SJCRH30 (cell line): ENCODE measurements around the gene CD84. TPM values are rescaled to one million over a fixed set of nuclear protein-coding genes. Genes with fewer than 3 reads are reported as not detected.
"Not testable (repeated sequence)": the region's sequence is repeated elsewhere in the genome, so short reads cannot be mapped to it uniquely, and the experiment has no call there.

Experiments used
- DNase-seq, 2 experiments: peaks; one replicate each; pipeline ENCODE4 v3.0.0-alpha.2; 2015 to 2020
- H3K27ac ChIP-seq: fragments of 250-450 bp; sonication (Bioruptor Pico); 2 replicates; pipeline ENCODE4 v1.5.1; 2020; ENCODE audit warnings: mild to moderate bottlenecking, moderate library complexity
- H3K27me3 ChIP-seq: fragments of 250-450 bp; sonication (Bioruptor Pico); 2 replicates; pipeline ENCODE4 v1.5.1; 2020; ENCODE audit warnings: mild to moderate bottlenecking, moderate library complexity
- H3K36me3 ChIP-seq: fragments of 250-450 bp; sonication (Bioruptor Pico); 2 replicates; pipeline ENCODE4 v1.5.1; 2020; ENCODE audit warnings: mild to moderate bottlenecking, moderate library complexity
- H3K4me1 ChIP-seq: fragments of 250-450 bp; sonication (Bioruptor Pico); 2 replicates; pipeline ENCODE4 v1.5.1; 2020; ENCODE audit warnings: mild to moderate bottlenecking, moderate library complexity
- H3K4me3 ChIP-seq: fragments of 250-450 bp; sonication (Bioruptor Pico); 2 replicates; pipeline ENCODE4 v1.5.1; 2020; ENCODE audit warnings: mild to moderate bottlenecking, moderate library complexity
- H3K9me3 ChIP-seq: fragments of 250-450 bp; sonication (Bioruptor Pico); replicated peaks from 2 replicates; pipeline ENCODE4 v1.5.1; 2020; ENCODE audit warnings: mild to moderate bottlenecking, moderate library complexity
- total RNA-seq: library from RNA; depleted of rRNA; stranded (reverse); fragments of >200 nt; shearing (Covaris generic); gene quantifications from 2 replicates; pipeline ENCODE4 v1.2.3, GENCODE V29; 2014

Gene CD84
- total RNA-seq, 1 experiment from 2014 or later, result not detected

- DNase-seq, result no peak
- Histone ChIP-seq H3K36me3 (no peaks in the 10 kb centered on the region), H3K27me3 (no peaks in the 10 kb centered on the region), H3K4me3 (no peak overlapping the region), H3K4me1 (no peaks in the 10 kb centered on the region), H3K27ac (no peak overlapping the region), H3K9me3 (peaks cover 1% of the 10 kb centered on the region; the same call in 1 of the 2 replicates)
Measured at GRCh38 chr1:160567858-160568682, 11.2 kb downstream of the CD84 start.

DNA sequence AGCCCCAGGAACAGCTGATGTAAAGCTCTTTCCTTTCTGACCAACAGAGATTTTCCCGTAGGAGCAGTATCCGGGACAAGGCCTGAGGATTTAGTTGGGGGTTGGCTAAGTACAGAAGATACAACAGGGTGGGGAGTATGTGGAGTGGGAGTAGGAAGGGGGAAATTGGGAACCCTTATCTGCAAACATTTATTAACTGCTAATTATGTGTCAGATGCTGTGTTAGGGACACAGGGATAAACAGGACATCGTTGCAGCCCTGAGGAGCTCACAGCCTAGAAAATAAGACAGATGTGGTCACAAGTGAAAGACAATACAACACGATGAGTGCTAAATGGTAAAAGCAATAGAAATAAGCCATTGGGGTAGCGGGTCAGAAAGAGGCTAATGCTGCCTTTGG is 12.0 kb downstream of the CD84 start:
- H3K4me1 ChIP-seq, result no peaks in the 10 kb centered on the region
- no peak overlapping the region for H3K4me3 ChIP-seq
- H3K36me3 ChIP-seq, result no peaks in the 10 kb centered on the region
- peaks cover 3% of the 10 kb centered on the region; the same call in 1 of the 2 replicates for H3K9me3 ChIP-seq
- H3K27me3 ChIP-seq, result no peaks in the 10 kb centered on the region
- DNase-seq, result no peak
- H3K27ac ChIP-seq, result no peak overlapping the region

- no peak overlapping the region for H3K27ac ChIP-seq
- no peaks in the 10 kb centered on the region for H3K4me1 ChIP-seq
- H3K4me3 ChIP-seq, result no peak overlapping the region
- no peaks in the 10 kb centered on the region for H3K36me3 ChIP-seq
- H3K27me3 ChIP-seq, result no peaks in the 10 kb centered on the region
- DNase-seq, result no peak
- peaks cover 3% of the 10 kb centered on the region; the same call in 1 of the 2 replicates for H3K9me3 ChIP-seq
Measured at GRCh38 chr1:160565564-160565963, 13.7 kb downstream of the CD84 start.

- H3K27ac ChIP-seq, H3K9me3 ChIP-seq, H3K27me3 ChIP-seq, H3K36me3 ChIP-seq, DNase-seq, H3K4me1 ChIP-seq, H3K4me3 ChIP-seq: not testable (repeated sequence)
Measured at GRCh38 chr1:160563230-160563629, 16.1 kb downstream of the CD84 start.

DNA sequence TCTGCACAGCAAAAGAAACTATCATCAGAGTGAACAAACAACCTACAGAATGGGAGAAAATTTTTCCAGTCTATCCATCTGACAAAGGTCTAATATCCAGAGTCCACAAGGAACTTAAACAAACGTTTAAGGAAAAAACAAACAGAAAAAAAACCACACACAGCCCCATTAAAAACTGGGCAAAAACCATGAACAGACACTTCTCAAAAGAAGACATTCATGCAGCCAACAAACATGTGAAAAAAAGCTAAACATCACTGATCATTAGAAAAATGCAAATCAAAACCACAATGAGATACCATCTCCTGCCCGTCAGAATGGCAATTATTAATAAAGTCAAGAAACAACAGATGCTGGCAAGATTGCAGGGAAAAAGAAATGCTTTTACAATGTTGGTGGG is 16.6 kb downstream of the CD84 start:
- H3K4me3 ChIP-seq, H3K27ac ChIP-seq, H3K4me1 ChIP-seq, H3K36me3 ChIP-seq, DNase-seq, H3K9me3 ChIP-seq, H3K27me3 ChIP-seq: not testable (repeated sequence)

- H3K4me3 ChIP-seq, result no peak overlapping the region
- no peaks in the 10 kb centered on the region for H3K4me1 ChIP-seq
- no peak overlapping the region for H3K27ac ChIP-seq
- no peak for DNase-seq
- H3K9me3 ChIP-seq, result peaks cover 3% of the 10 kb centered on the region; the same call in 1 of the 2 replicates
- H3K36me3 ChIP-seq, result no peaks in the 10 kb centered on the region
- H3K27me3 ChIP-seq, result no peaks in the 10 kb centered on the region
Measured at GRCh38 chr1:160560806-160561205, 18.5 kb downstream of the CD84 start.

- no peak overlapping the region for H3K27ac ChIP-seq
- H3K4me1 ChIP-seq, result no peaks in the 10 kb centered on the region
- no peaks in the 10 kb centered on the region for H3K36me3 ChIP-seq
- H3K9me3 ChIP-seq, result peaks cover 3% of the 10 kb centered on the region; the same call in 1 of the 2 replicates
- H3K4me3 ChIP-seq, result no peak overlapping the region
- no peak for DNase-seq
- H3K27me3 ChIP-seq, result no peaks in the 10 kb centered on the region
Measured at GRCh38 chr1:160560045-160560705, 19.1 kb downstream of the CD84 start.

DNA sequence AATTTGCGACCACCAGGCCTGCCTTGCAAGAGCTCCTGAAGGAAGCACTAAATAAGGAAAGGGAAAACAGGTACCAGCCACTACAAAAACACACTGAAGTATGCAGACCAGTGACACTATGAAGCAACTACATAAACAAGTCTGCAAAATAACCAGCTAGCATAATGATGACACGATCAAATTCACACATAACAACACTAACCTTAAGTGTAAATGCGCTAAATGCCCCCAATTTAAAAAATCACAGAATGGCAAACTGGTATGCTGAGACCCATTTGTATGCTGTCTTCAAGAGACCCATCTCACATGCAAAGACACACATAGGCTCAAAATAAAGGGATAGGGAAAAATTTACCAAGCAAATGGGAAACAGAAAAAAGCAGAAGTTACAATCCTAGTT is 19.9 kb downstream of the CD84 start:
- not testable (repeated sequence) for H3K27ac ChIP-seq, H3K4me3 ChIP-seq, H3K4me1 ChIP-seq, DNase-seq, H3K27me3 ChIP-seq, H3K9me3 ChIP-seq, H3K36me3 ChIP-seq

- no peak for DNase-seq
- Histone ChIP-seq H3K4me3 (no peak overlapping the region), H3K9me3 (peaks cover 3% of the 10 kb centered on the region; the same call in 1 of the 2 replicates), H3K27me3 (no peaks in the 10 kb centered on the region), H3K36me3 (no peaks in the 10 kb centered on the region), H3K27ac (no peak overlapping the region), H3K4me1 (no peaks in the 10 kb centered on the region)
Measured at GRCh38 chr1:160558660-160559380, 20.5 kb downstream of the CD84 start.

GRCh38 chr1:160553778-160554177 is 25.5 kb downstream of the CD84 start:
- no peak for DNase-seq
- Histone ChIP-seq H3K36me3 (no peaks in the 10 kb centered on the region), H3K27ac (no peak overlapping the region)

GRCh38 chr1:160552425-160552824 is 26.9 kb downstream of the CD84 start:
- no peak for DNase-seq

More at GRCh38 chr1:160553778-160554177, 25.5 kb downstream of the CD84 start:
- Histone ChIP-seq H3K27me3 (no peaks in the 10 kb centered on the region), H3K9me3 (no peaks in the 10 kb centered on the region), H3K4me1 (no peaks in the 10 kb centered on the region), H3K4me3 (no peak overlapping the region)

GRCh38 chr1:160550572-160551034 is 28.7 kb downstream of the CD84 start:
- Histone ChIP-seq H3K27me3 (no peaks in the 10 kb centered on the region), H3K9me3 (no peaks in the 10 kb centered on the region), H3K27ac (no peak overlapping the region), H3K4me1 (no peaks in the 10 kb centered on the region), H3K36me3 (no peaks in the 10 kb centered on the region), H3K4me3 (no peak overlapping the region)
- DNase-seq, result peak in 1 of 2 experiments; percentile 7

More at GRCh38 chr1:160552425-160552824, 26.9 kb downstream of the CD84 start:
- Histone ChIP-seq H3K27ac (no peak overlapping the region), H3K9me3 (no peaks in the 10 kb centered on the region), H3K27me3 (no peaks in the 10 kb centered on the region), H3K4me3 (no peak overlapping the region), H3K36me3 (no peaks in the 10 kb centered on the region), H3K4me1 (no peaks in the 10 kb centered on the region)

DNA sequence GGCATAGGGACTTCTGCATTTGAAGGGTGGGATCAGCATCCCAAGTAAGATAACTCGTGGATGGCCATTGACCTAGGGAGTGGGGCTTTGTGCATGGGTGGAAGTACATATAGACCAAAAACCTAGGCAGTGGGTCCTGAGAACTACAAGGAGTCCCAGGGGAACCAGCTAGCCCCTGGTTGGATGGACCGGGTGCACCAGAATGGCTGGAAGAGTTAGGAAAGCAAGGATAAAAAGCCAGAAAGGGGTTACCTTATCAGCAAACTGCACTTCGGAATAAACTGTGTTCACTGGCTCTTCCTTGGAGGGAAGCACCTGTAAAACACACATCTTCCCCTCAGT is 29.7 kb downstream of the CD84 start:
- Histone ChIP-seq H3K27ac (no peak overlapping the region), H3K4me3 (no peak overlapping the region), H3K4me1 (no peaks in the 10 kb centered on the region), H3K36me3 (no peaks in the 10 kb centered on the region), H3K9me3 (no peaks in the 10 kb centered on the region), H3K27me3 (no peaks in the 10 kb centered on the region)
- no peak for DNase-seq

DNA sequence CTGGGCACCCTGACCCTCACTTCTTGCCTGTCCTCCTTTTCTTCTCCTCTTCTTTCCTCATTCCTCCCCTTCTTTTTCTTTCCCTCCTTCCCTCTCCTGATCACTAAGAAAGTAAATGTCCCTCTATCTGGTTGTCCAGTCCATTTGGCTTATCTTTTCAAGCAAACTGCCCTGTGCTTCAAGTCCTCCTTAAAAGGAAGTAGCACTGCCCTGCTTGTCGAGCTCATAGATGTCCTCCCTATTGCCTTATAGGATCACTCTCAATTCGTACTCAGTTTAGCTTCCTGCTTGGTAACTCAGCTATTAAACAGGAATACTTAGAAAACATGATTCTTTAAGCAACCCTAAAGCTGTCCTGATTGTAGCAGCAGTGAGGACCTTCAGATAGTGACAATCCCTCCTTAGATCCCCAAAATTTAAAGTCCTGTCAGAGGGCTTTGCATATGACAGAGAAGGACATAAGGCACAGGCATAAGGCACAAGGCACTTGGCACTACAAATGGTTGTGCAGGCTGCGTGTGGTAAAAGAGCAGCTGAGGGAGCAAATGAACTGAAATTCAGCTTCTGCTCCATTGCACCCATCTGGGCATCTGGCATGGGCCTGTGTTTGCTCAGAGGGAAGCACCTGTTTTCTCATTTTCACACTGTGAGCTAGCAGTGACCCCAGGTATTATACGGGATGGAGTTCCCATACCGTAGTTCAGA is 30.2 kb downstream of the CD84 start:
- no peak for DNase-seq
- no peak overlapping the region for H3K27ac ChIP-seq
- no peaks in the 10 kb centered on the region for H3K27me3 ChIP-seq
- H3K4me1 ChIP-seq, result no peaks in the 10 kb centered on the region
- H3K36me3 ChIP-seq, result no peaks in the 10 kb centered on the region
- no peaks in the 10 kb centered on the region for H3K9me3 ChIP-seq
- H3K4me3 ChIP-seq, result no peak overlapping the region
